Kidney (tissue), 14 donors: ENCODE data around the gene GBGT1. TPM values are rescaled to one million over a fixed set of nuclear protein-coding genes. Genes with fewer than 3 reads are reported as not detected.

Source experiments
- DNase-seq, 5 donors: peaks; one replicate each; pipeline ENCODE4 v3.0.0-alpha.2; 2013 to 2020
- FAIRE-seq: peaks from 2 replicates; lab custom pipeline; 2012; peaks lifted over from hg19 to GRCh38; lab: Jason Lieb, UNC
- H3K27ac ChIP-seq, 2 donors: one replicate each; pipeline ENCODE4 v1.7.0; 2013; ENCODE audit warnings: low read depth in 2 of 2, low read length in 2 of 2, inconsistent platforms in 1 of 2
- H3K27me3 ChIP-seq: one replicate; pipeline ENCODE4 v1.7.1; 2013; ENCODE audit warnings: low read length, inconsistent platforms; ENCODE audit not compliant: control insufficient read depth, insufficient read depth
- H3K36me3 ChIP-seq, 3 donors: one replicate each; pipeline versions ENCODE4 v1.7.0 to v1.7.1; 2013; ENCODE audit warnings: low read length in 3 of 3, control low read depth in 1 of 3, inconsistent platforms in 1 of 3; ENCODE audit not compliant: insufficient read depth in 3 of 3, control insufficient read depth in 2 of 3
- H3K4me1 ChIP-seq, 3 donors: one replicate each; pipeline versions ENCODE4 v1.7.0 to v1.7.1; 2013; ENCODE audit warnings: low read length in 3 of 3, inconsistent platforms in 1 of 3, low read depth in 1 of 3; ENCODE audit not compliant: control insufficient read depth in 2 of 3, insufficient read depth in 2 of 3
- H3K4me3 ChIP-seq, 3 donors: one replicate each; pipeline versions ENCODE4 v1.7.0 to v1.8.1; 2013; ENCODE audit warnings: low read length in 3 of 3, control low read depth in 1 of 3, inconsistent platforms in 1 of 3
- H3K9ac ChIP-seq, 3 donors: one replicate each; pipeline versions ENCODE4 v1.7.0 to v1.7.1; 2013; ENCODE audit warnings: low read length in 3 of 3, control low read depth in 1 of 3, inconsistent platforms in 1 of 3
- H3K9me3 ChIP-seq, 3 donors: one replicate each; pipeline versions ENCODE4 v1.7.0 to v1.7.1; 2013; ENCODE audit warnings: low read length in 3 of 3, control low read depth in 1 of 3, inconsistent platforms in 1 of 3; ENCODE audit not compliant: control insufficient read depth in 2 of 3, insufficient read depth in 1 of 3
- intact Hi-C: fragments of 100-400 bp; cut with DNase I; formaldehyde crosslinking; loops from one replicate; pipeline ENCODE4 v1.11.1; 2022
- polyA plus RNA-seq: library from polyadenylated mRNA; stranded (reverse); fragments of 350-450 nt; fragmentation: Illumina TruSeq; extraction: RNeasy Lipid Tissue Mini Kit (QIAGEN cat#74804); gene quantifications from one replicate; pipeline ENCODE4 v1.2.3, GENCODE V29; 2014; ENCODE audit warnings: low read depth, low replicate concordance; ENCODE audit not compliant: insufficient read depth
- total RNA-seq: library from RNA; stranded (reverse); fragmentation: NEBNext Ultra II Directional; extraction: Animal tissue kit (Norgen Biotek cat#: 25700); gene quantifications from one replicate; pipeline ENCODE4 v1.2.1, GENCODE V29; 2021
- TF ChIP-seq, protein P1 (sequence below): IDR thresholded peaks from 3 replicates; pipeline ENCODE4 v1.5.1; 2012; ENCODE audit warnings: mild to moderate bottlenecking, moderate library complexity, borderline replicate concordance; ENCODE audit not compliant: insufficient read depth; ENCODE audit errors: extremely low read depth
- donor health status: control.
- donor health status: control.
- donor health status: control.
- donor health status: control.
- donor health status: control.
- donor health status: DM: yes; HTN: yes; CAD: no.
- donor health status: Normal renal cell carcinoma (clear cell type).

Gene GBGT1
- total and polyA plus RNA-seq, 2 donors from 2014 or later = 7.9 to 21.6 TPM

DNA sequence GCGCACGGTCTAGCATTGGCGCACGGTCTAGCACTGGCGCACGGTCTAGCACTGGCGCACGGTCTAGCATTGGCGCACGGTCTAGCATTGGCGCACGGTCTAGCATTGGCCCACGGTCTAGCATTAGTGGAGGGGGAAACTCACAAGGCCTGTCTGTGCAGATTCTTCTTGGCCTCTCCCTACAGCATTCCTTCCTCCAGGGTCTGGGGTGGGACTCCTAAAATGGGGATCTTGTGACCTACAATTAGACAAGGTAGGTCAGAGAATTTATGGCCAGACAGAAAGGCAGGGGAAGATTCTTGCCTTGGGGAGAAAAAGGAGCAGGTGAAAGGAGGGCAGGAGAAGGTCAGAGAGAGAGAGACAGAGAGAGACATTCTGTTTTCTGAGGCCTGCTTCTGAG lies 5.4 kb upstream of the GBGT1 start:
- Histone ChIP-seq H3K9ac (no peak overlapping the region), H3K36me3 (no peaks in the 10 kb centered on the region), H3K27ac (no peak overlapping the region), H3K9me3 (no peaks in the 10 kb centered on the region), H3K27me3 (no peaks in the 10 kb centered on the region), H3K4me1 (no peaks in the 10 kb centered on the region), H3K4me3 (no peak overlapping the region)
- intact Hi-C loops = no loop called here
- FAIRE-seq (no peak), DNase-seq (no peak)
- TF ChIP-seq, protein P1, sequence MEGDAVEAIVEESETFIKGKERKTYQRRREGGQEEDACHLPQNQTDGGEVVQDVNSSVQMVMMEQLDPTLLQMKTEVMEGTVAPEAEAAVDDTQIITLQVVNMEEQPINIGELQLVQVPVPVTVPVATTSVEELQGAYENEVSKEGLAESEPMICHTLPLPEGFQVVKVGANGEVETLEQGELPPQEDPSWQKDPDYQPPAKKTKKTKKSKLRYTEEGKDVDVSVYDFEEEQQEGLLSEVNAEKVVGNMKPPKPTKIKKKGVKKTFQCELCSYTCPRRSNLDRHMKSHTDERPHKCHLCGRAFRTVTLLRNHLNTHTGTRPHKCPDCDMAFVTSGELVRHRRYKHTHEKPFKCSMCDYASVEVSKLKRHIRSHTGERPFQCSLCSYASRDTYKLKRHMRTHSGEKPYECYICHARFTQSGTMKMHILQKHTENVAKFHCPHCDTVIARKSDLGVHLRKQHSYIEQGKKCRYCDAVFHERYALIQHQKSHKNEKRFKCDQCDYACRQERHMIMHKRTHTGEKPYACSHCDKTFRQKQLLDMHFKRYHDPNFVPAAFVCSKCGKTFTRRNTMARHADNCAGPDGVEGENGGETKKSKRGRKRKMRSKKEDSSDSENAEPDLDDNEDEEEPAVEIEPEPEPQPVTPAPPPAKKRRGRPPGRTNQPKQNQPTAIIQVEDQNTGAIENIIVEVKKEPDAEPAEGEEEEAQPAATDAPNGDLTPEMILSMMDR = no peak

GRCh38 chr9:133168432-133168831 lies 4.7 kb upstream of the GBGT1 start:
- Histone ChIP-seq H3K4me3 (no peak overlapping the region), H3K9me3 (no peaks in the 10 kb centered on the region), H3K4me1 (peaks cover 0 to 2% (median 0%) of the 10 kb centered on the region in 3 donors), H3K27ac (no peak overlapping the region), H3K27me3 (no peaks in the 10 kb centered on the region), H3K9ac (no peak overlapping the region), H3K36me3 (no peaks in the 10 kb centered on the region)
- TF ChIP-seq, protein P1 = no peak
- intact Hi-C loops = no loop called here
- DNase-seq (peak in 3 of 5 donors; percentile 14 to 26 (median 25)), FAIRE-seq (no peak)

- peaks cover 0 to 6% (median 0%) of the 10 kb centered on the region in 3 donors for H3K4me1 ChIP-seq
- no peak overlapping the region for H3K27ac ChIP-seq
- DNase-seq (no peak), FAIRE-seq (no peak)
- intact Hi-C loops = no loop called here
- no peak overlapping the region for H3K9ac ChIP-seq
- TF ChIP-seq, protein P1 = no peak
- H3K4me3 ChIP-seq = no peak overlapping the region
- H3K36me3 ChIP-seq = no peaks in the 10 kb centered on the region
- no peaks in the 10 kb centered on the region for H3K9me3 ChIP-seq
- H3K27me3 ChIP-seq = no peaks in the 10 kb centered on the region
Observed at GRCh38 chr9:133167769-133168168, 4.1 kb upstream of the GBGT1 start.
